GM06990 (cell line): ENCODE measurements around the gene SESN1.
A peak's percentile ranks its signal among the peaks of the same experiment; 100 is the strongest.

Source experiments
- DNase-seq: peaks from one replicate; pipeline ENCODE4 v3.0.0-alpha.2; 2011; ENCODE audit not compliant: insufficient read length; ENCODE audit errors: extremely low read depth
- H3K27me3 ChIP-seq: replicated peaks from 2 replicates; pipeline ENCODE4 v1.6.0; 2011; ENCODE audit warnings: low read length; ENCODE audit not compliant: control insufficient read depth, insufficient read depth
- H3K36me3 ChIP-seq: 2 replicates; pipeline ENCODE4 v1.5.1; 2011; ENCODE audit warnings: low read length; ENCODE audit not compliant: control insufficient read depth, insufficient read depth
- H3K4me3 ChIP-seq: replicated peaks from 2 replicates; pipeline ENCODE4 v1.5.1; 2011; ENCODE audit warnings: low read depth, mild to moderate bottlenecking, control low read depth, low read length
- TF ChIP-seq, protein P1 (sequence below): IDR thresholded peaks from 2 replicates; pipeline ENCODE4 v1.5.1; 2011; ENCODE audit warnings: low read length, control low read depth, mild to moderate bottlenecking, inconsistent platforms; ENCODE audit not compliant: insufficient read depth, poor library complexity, severe bottlenecking

Gene SESN1

DNA sequence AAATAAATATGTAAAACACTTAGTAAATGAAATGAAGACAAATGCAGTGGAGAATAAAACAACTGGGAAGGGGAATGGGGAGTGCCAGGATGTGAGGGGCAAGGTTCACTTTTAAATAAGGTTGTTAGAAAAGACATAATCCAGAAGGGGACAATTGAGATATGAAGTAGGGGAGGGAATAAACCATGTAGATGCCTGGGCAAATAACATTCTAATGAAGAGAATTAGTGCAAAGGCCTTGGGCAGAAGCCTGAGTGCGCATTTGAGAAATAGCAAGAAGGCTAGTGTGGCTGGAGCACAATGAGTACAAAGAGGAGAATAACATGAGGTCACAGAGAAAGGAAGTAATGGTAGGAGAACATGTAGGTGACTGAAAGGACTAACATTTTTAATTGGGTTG is 3.0 kb upstream of the SESN1 start:
- no peak for DNase-seq
- no peak overlapping the region for H3K4me3 ChIP-seq
- H3K36me3 ChIP-seq, result no peaks in the 10 kb centered on the region
- TF ChIP-seq, protein P1, sequence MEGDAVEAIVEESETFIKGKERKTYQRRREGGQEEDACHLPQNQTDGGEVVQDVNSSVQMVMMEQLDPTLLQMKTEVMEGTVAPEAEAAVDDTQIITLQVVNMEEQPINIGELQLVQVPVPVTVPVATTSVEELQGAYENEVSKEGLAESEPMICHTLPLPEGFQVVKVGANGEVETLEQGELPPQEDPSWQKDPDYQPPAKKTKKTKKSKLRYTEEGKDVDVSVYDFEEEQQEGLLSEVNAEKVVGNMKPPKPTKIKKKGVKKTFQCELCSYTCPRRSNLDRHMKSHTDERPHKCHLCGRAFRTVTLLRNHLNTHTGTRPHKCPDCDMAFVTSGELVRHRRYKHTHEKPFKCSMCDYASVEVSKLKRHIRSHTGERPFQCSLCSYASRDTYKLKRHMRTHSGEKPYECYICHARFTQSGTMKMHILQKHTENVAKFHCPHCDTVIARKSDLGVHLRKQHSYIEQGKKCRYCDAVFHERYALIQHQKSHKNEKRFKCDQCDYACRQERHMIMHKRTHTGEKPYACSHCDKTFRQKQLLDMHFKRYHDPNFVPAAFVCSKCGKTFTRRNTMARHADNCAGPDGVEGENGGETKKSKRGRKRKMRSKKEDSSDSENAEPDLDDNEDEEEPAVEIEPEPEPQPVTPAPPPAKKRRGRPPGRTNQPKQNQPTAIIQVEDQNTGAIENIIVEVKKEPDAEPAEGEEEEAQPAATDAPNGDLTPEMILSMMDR, result no peak
- no peaks in the 10 kb centered on the region for H3K27me3 ChIP-seq

GRCh38 chr6:109096208-109096607 is 1.6 kb upstream of the SESN1 start:
- Histone ChIP-seq H3K4me3 (peak overlapping the region; percentile 84), H3K36me3 (no peaks in the 10 kb centered on the region), H3K27me3 (no peaks in the 10 kb centered on the region)
- DNase-seq, result no peak
- TF ChIP-seq, protein P1, result no peak

- TF ChIP-seq, protein P1, result no peak
- no peaks in the 10 kb centered on the region for H3K36me3 ChIP-seq
- no peak for DNase-seq
- peak overlapping the region; percentile 84 for H3K4me3 ChIP-seq
- no peaks in the 10 kb centered on the region for H3K27me3 ChIP-seq
Measured at GRCh38 chr6:109095835-109096084, 1.1 kb upstream of the SESN1 start.

DNA sequence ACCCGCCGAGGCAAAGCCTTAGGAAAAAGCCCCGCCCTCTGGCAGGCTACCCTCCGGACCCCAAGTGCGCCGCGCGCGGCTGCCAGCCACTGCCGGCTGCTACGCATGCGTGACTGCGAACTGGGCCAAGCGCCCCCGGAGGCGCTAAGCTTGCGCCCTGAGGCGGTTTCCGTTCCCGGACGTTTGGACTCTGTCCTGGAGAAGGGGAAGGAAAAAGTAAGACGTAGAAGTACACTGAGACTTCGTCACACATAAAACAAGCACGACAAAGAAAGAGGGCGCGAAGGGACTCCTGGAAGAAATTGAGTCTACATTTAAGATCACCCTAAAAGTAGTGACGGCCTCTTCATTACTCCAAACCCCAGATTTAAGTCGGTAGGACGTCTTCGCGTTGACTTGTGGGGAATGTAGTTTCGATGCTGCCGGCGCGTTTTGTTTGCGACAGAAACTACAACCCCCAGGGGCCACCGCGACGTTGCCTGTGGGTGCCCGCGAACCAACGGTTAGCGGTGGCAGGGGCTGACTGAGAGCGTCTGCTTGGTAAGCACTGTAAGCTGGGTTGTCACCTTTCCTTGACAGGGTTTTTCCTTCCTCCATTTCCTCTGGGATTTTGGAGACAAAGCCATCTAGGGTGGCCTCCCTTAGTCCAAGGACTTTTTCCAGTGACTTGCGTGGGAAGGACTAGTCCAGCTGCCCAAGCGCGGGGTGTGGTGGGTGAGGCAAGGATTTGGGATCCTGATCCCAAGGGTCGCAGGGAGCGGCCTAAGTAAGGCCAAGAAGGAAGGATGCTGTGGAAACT is 589 bp upstream of the SESN1 start, which contains the start of gene CEP57L1:
CEP57L1 (plus strand) TSS at position 472 of the 799 bp plus-strand sequence. CDS start 49,715 bp downstream, outside the sequence.
- H3K36me3 ChIP-seq, result no peaks in the 10 kb centered on the region
- DNase-seq, result peak; percentile 96
- TF ChIP-seq, protein P1, result peak; percentile 29
- H3K27me3 ChIP-seq, result no peaks in the 10 kb centered on the region
- peak within 1 kb of the TSS; percentile 84 for H3K4me3 ChIP-seq

- H3K4me3 ChIP-seq, result peak overlapping the region; percentile 84
- H3K27me3 ChIP-seq, result no peaks in the 10 kb centered on the region
- no peak for DNase-seq
- H3K36me3 ChIP-seq, result no peaks in the 10 kb centered on the region
- TF ChIP-seq, protein P1, result no peak
Measured at GRCh38 chr6:109093732-109094415, 772 bp downstream of the SESN1 start.
